HG03439 (cell line): ENCODE measurements around the gene SIAE.

Experiments
- ATAC-seq: cut with Tn5 transposase; IDR thresholded peaks from one replicate; pipeline ENCODE4 v1.9.1; 2021; ENCODE audit warnings: mild to moderate bottlenecking, moderate library complexity; ENCODE audit not compliant: unreplicated experiment

The SIAE gene

DNA sequence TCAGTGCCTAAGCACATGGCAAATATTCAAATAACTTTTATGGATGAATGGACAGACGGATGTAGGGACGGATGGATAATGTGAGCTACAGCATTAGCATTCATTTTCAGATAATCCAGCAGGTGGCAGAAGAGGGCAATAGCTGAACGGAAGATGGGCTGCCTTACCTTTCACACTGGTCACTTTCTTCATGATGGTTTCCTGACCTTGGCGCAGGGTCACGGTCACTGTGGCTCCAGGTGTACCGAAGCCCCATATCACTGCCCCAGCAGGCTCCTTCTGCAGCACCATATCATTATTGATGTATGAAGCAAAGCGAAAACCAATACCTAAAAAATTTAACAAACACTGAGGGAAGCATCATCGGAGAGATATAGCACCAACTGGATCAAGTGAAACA, 4.3 kb downstream of the SIAE start:
- no peak for ATAC-seq

DNA sequence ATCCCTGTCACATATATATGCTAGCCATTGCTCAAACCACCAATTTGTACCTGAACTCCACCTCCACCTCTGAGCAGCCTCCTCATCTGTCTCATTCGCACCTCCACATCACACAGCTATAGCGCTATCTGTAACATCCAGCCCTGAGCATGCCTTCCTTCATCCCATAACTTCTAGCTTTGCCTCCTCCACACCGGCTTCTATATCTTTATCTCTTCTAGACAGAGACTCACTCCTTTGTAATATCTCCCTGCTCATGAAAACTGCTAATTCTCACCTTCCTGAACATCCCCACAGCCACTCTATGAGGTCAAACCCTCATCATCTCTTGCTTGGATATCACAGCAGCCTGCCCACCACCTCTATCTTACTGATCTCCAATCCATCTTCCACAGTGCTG, 5.9 kb downstream of the SIAE start:
- no peak for ATAC-seq

DNA sequence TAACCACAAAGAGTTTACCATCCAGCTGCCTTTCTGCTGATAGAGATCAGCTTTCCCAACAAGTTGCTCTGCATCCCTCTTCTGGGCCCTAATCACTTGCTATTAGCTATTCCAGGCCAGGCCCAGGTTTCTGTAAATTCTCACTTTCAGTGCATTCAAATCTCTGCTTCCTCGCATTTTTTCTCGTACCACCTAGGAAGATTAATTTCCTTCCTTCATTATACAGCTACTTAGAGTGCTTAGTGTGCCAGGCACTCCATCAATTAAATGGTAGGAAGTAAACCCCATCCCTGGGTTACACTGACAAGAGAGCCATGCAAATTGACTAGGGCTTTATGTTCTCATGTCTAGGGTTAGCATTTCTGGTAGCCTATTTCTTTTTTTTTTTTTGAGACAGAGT, 9.7 kb downstream of the SIAE start:
- ATAC-seq = no peak

DNA sequence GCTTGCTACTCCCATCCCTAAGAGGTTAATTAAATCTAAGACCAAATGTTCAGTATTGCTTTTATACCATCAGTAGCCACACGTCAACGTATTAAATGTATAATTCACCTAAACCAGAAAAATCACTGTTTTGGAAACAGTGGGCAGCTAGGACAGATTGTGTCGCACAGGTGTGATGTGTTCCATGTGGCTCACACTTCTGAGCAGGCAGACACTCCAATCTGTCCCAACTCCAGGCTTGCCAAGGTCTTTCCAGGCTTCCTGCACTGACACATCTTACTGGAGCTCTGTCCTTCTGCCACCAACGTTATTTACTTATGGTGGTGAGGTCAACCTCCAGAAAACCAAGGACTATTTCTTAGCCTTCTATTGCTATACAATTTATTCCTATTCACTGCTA, 11.4 kb downstream of the SIAE start:
- no peak for ATAC-seq

DNA sequence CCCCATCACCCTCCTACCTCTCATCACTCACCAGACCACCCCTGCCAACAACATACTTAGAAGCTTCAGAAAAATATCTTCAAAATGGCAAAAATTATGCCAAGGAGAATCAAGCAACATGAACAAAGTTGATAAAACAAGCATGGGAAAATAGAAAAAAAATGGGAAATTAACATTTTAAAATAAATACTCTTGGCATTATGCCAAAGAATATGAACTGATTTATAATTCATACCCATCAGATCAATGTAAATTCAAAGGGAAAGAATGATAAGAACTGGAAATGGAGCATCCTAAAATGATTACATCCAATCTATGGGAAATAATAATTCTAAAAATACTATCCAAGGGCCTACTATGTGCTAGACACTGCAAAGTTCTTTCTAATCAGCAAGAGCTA, 12.0 kb downstream of the SIAE start:
- no peak for ATAC-seq

DNA sequence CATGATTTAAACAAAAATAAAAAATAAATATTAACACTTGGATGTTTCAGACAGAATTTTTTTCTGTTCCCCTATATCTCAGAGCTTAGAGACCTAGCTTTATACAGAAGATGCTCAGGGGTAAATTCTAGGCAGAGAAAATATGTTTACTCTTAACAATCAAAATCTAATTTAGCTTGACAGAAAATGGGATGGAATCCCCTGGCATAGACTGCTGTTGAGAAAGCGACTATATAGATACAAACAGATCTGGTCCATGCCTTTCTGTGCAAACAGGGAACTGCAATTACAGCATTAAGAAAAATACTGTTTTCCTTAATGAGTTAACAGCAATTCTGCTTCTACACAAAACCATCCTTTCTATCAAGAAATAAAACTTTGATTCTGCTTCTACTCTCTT, 14.6 kb downstream of the SIAE start:
- no peak for ATAC-seq

DNA sequence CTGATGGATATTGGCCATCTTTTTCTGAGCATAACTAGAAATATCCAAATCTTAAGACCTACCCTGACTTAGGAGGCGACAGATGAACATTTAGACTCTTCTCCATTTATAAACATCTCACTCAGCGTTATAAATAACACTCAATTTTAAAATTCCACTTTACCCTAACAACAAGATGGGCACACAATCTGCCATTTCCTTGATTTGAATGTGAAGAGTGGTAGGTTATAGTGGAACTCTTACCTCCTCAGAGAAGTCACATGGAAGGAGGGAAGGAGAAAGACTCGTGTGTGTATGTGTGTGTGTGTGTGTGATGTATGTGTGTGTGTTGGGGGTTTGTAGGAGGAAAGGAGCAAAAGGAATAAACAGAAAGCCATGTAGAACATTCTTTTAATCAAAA, 15.0 kb downstream of the SIAE start:
- no peak for ATAC-seq

DNA sequence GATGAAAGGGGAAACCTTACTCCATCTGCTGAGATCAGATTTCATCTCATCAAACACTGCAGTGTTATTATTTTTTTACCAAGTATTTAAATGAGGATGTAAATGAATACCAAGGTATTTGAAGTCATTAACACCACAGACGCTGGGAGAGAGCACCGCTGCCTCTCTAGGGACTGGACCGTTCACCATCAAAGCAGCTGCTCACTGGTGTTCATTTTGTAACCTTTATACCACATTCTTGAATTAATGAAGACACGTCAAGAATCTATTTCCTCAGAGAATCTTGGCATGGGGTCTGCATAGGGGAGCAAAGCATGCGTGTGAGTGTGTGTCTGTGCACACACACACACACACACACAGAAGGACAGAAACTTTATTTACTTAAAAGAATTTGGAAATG, 15.6 kb downstream of the SIAE start:
- ATAC-seq = no peak

DNA sequence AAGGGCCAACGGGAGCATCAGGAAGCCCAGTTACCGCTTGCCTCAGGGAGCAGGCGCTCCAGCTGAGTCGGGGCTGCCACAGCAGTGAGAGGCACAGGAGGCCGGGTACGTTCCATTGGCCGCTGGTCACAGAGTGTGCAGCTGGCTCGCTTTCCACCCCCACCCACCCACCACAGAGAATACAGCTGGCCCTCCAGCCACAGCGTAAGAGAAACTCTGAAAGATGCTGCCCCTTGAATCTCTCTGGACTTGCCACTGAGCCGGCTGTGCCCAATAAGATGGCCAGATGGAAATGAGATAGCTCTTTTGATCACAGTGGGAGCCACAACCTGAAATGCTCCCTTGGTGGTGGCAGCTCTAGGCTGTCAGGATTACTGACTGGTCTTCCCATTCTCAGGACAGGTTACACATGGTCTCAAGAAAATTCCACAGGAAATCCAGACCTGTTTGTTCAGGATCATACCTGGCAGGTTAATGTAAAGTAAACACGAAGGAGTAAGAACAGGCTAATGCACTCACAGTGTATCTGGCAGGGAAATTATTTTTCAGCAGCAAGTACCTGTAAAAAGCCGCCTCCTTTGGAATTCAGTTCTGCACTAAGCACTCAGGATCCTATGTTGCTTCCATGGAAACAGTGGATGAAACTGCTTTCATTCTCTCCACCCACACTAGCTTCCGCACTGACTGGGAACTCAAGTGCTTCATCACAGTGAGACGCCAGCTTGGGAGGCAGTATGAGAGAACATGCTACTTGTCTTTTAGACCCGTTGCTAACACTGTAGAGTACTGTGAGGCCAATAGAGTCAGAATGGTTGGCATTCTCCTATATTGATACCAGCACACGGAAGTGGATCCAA, 16.5 kb downstream of the SIAE start:
- ATAC-seq = no peak

DNA sequence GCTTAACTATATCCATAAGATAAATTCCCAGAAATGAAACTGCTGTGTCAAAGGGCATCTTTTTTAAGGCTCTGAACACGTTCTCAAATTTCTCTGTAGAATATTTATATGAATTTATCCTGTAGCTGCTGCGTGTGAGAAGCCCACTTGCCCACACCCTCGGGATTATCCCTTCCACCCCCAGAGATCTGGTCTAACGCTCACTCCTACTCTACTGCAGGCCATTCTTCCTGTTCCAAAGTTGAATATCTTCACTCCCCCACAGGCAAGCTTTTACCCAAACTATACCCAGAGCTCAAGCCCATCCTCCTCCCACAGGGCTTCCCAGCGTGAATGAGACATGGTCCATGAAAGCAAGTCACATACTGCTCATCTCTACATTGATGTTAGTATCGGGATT, 24.9 kb downstream of the SIAE start:
- ATAC-seq = no peak

DNA sequence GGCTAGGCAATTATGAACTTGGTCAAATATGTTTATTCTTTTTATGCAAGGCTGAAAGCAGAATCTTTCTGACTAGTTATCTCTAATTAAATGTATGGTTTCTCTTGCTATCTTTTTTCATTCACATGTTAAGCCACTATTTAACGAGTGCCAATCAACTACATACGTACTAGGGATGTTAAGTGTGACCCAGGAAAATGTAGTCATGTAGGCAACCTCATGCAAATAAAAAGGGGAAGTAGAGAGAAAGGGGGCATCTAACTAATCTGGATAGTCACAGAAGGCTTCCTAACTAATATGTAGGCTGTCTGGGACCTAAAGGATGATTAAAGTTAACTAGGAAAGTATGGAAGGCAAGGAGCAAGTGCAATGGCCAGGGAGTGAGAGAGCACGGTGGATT, 27.4 kb downstream of the SIAE start:
- no peak for ATAC-seq

DNA sequence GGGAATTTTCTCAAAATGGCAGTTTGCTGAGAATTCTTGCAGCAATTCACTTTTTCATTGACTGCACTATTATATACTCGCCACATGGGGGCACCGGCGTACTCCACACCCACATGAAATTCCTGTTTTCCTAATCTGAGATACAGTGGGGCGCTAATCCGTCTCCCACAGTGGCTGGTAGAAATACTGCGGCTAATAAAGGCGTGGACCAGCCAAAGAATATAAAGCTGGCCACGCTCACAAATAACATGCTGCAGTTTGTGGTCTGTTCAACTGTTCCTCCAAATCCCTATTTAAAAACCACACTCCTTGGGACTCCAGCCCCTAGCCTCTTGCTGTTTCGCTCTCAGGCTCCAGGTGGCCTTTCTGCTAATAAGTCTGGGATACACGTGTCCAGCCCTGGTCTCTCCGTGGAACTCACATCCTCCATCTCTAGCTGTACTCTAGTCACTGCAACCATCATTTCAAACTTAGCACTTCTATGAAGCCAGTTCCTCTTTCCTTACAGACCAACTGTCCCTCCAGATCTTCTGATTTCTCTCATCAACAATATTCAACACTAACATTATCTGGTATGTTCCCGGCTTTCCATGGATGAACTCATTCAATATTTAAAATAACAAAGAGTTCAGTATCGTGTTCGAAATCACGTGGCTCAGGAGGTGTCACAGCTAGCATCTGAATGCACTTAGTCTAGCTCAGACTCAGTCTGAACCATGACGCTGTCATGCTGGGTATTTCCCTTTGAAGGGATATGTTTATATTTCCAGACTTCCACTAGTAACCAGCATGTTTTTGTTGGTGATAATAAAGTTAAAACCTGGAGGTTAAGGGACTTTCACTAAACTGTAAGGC, 28.9 kb downstream of the SIAE start:
- ATAC-seq = peak; percentile 51

DNA sequence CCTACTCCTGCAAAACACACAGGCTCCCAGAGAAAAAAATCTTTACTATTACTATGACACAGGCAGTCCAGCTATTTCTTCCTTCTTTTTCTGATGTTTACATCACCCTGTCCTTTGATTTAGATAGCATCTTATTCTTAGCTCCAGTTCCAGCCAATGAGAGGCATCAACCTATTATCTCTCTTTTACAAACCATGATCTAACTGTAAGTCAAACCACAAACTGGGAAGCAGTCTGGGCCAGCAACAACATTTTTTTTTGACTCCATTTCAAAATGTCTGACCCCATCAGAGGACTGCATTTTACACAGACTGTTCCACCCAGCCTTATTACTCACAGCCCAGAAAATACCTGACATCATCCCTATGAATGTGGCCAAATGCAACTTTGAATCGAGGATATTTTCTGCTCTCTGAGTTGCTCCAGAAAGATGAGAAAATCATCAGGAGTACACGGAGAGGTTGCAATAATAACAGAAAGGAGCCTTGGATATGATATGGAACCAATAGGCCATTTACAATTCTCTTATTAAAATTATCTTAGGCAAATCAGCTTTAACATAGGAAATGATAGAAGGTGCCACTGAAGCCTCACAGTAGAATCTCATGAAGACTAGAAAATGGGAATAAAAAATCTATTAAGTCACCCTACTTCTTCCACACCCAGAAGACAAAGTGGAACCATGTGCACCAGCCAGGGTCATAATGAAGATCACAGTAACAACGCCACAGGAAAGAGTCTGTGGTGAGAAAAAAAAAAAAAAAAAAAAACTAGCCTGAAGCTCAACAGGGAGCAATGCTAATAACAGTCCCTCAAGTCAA, 29.7 kb downstream of the SIAE start:
- ATAC-seq = no peak

DNA sequence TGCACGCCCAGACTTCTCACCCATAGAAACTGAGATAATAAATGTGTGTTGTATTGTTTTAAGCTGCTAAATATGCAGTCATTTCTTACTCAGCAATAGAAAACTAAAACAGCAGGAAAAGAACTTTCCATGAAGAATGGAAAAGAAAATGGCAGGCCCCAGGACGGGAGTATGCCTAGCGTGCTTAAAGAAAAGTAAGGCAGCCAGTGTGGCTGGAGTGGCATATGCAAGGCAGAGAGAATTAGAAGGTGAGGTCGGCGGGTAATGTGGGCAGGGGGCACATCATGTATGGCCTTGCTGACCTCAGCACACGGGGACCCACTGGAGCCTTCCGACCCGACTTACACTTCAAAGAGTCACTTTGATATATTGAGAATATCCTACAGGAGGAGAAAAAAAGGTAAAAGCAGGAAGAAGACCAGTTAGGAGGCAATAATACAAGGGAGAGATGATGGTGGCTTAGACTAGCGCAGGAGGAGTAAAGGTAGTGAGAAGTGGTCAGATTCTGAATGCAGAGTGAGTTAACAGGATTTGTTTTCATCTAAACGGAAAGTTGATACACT, 30.4 kb downstream of the SIAE start:
- ATAC-seq = no peak

DNA sequence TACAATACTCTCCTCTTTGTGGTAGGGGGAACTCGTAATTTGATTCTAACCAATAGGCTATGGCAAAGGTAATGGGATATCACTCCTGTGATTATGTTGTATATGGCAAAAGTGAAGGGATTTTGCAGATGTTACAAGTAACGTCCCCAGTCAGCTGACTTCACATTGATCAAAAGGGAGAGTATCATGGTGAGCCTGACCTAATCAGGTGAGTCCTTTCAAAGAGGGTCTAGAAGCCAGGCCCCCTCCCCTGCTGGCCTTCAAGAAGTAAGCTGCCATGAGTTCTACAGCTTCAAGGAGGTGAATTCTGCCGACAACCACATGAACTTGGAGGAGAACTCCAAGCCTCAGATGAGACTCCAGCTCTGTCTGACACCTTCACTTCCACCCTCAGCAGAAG, 30.9 kb downstream of the SIAE start:
- ATAC-seq = no peak

DNA sequence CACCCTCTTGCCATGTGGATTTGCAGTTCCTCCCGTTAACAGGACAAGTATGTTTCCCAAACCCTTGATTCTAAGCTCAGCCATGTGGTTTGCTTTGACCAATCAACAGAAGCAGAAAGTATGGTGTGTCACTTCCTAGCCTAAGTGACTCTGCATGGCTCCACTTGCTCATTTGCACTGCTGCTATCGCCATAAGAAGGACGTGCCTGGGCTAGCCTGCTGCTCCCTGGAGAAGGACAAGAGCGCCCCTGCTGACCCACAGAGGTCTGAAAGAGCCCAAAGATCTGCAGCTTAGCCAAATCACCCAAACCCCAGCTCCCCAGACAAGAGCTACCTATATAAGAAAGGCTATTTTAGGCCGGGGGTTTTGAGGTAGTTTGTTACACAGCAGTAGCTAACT, 32.9 kb downstream of the SIAE start:
- no peak for ATAC-seq

DNA sequence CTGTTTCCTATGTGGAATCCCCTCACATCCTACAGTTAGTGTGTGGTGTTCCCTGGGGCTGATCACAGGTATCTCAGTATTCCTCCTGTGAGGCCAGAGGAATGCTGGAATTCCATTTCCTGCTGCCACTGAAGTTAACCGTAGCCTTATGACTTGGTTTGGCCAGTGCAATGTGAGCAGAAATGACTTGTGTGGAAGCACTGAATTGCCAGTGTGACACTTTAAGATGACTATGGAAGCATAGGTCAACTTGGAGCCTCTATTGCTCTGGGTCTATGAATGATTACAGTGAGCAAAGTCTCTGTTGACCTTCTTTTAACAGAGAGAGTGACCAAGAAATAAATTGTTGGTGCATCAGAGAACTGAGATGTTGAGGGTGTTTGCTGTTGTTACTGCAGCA, 34.4 kb downstream of the SIAE start:
- ATAC-seq = no peak

DNA sequence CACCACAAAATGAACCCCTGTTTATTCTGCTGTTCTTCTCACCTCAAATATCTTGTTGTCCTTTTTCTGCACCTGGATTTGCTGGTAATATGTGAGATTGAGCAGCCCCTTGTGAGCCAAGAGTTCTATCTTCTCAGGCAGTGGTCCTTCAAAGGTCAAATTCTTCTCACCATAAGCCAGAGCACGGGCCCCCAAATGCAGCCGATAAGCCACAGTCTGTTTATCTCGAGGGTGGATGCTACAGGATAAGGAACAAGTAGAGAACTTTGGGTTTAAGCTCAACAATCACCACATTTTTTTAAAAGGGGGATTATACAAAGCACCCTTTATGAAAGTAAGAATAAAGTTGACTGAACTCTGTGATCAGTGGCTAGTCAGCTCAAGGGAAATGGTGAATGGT, 35.0 kb downstream of the SIAE start:
- no peak for ATAC-seq

DNA sequence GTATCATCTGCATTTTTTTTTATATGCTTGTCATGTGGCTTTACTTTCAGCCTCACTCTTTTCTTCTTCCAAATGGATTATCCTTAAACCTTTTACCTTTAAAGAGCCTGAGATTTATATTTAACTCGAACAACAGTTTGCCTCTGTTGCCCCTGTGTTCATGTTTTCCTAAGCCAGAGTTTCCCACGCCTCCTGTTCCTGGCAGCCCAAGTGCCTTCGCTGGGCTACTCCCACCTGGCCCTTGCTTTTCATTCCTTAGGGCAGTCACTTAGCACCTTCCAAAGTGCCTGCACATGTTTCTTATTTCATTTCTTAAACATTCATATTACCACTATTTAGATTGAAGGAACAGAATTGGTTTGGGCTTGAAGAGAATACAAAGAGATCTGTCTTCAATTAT, 37.6 kb downstream of the SIAE start:
- ATAC-seq = no peak

DNA sequence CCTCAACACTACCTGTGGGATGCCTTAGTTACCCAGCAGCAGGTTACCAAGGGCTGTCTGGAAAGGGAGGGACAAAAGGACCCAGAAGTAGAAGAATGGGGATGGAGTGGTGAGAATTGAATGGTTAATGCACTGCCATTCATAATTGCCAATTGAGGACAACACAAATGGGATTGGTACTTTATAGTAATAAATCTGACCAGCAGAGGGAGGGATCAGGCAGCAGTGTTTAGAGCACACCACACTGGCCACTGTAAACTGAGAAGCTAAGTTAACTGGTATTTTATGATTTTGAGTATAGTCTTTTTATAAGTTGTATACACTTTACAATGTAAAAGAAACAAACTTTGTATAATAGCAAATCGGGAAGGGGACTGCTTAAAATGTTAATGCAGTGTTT, 40.2 kb downstream of the SIAE start:
- ATAC-seq = no peak

DNA sequence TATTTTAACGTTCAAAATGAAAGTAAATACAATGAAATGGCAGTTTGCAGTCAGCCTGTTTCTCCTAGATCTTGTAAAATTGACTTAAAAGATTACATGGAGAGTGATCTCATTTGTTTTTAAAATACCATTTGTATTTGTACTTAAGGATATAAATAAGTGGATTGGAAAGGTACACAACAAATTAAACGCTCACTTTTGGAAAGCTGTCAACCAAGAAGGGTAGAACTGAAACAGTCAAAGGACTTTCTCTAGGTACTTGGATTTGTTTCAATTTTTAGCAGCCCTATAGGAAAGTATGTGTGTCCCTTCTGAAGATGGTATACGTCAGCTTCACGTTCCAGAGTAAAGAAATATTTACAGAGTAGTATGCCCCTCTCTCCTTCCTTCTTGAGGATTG, 43.6 kb downstream of the SIAE start:
- ATAC-seq = no peak
